NCI-H510A treated with DMSO at 0.1 percent for 48 hours (cell line): ENCODE data around the gene SPRR1B.
"Not testable (repeated sequence)": the region's sequence is repeated elsewhere in the genome, so short reads cannot be mapped to it uniquely, and the experiment has no call there.

Experiments
- DNase-seq: peaks from one replicate; lab custom pipeline; 2025; lab: John Stamatoyannopoulos, UW

The SPRR1B gene, protein sequence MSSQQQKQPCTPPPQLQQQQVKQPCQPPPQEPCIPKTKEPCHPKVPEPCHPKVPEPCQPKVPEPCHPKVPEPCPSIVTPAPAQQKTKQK

DNA sequence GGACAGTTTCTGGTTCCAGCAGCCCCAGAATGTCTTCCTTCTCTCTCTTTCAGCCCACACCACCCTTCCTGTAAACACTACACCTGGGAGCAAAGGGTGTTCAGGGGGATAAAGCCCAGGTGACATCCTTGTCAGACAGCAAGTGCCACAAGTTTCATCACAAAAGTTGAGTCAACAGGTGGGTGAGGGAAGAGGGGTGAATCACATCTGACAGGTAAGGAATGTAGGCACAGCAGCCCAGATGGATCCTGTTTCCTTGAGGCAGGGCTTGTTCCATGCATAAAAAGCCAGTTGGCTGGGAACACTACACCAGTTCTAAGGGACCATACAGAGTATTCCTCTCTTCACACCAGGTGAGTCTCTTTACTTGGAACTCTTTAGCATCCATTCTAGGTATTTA is at the start of gene SPRR1B:
TSS of gene SPRR1B (plus strand) at position 309 of the 400 bp plus-strand sequence. CDS start 1,143 bp downstream, outside the sequence.
- no peak for DNase-seq

DNA sequence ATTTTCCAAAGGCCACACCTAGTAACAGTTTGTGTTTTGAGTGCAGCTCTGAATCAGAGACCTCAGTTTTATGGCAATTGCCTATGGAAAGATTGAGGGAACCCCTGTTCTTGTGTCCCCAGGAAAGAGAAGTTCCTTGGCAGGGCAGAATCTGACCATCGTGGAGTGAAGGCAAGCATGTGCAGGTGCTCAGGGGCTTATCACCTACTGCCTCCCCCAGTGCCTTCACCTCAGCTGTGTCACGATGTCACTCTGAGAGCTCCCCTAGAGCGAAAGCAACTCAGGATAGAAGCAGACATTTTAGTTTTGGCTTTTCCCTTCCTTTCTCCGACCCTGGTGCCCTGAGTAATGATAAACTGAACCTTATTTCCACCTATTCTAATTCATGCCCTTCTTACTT is 48.9 kb upstream of the SPRR1B start:
- no peak for DNase-seq

DNA sequence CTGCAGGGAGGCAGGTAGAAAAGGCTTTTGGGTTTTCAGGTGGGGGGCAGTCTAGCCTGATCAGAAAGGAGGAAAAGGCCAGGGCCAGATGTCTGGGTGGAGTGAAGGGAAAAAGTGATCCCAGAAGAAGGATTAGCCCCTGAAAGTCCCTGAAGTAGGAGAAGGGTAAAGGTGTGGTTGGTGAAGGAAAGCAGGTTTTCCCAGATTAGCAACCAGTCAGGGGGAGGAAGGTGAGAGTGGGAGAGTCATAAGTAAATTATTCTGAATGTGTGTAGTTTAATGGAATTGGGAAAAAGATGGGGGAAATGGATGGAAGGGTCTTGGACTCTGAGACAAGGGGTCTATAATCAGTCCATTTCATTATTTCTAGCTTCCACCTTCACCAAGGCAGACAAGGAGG is 47.8 kb upstream of the SPRR1B start:
- no peak for DNase-seq

DNA sequence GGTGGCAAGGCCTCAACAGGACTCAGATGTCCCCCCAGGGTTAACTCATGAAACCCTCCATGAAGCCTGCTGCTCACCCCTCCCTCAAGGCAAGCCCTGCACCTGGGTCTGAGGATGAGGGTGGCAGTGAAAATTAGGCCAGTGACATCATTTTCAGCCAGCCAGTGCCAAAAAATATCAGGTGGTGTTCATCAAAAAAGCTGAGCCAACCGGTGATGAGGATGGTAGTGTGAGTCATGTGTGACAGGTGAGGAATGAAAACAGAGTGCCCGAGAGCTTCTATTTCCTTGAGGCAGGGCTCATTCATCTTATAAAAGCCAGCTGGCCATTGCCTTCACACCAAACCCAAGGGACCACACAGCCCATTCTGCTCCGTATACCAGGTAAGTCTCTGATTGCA is 47.3 kb upstream of the SPRR1B start, which contains the start of gene SPRR1A:
TSS of gene SPRR1A (plus strand) at position 339 of the 400 bp plus-strand sequence. CDS start 1,150 bp downstream, outside the sequence.
- no peak for DNase-seq

DNA sequence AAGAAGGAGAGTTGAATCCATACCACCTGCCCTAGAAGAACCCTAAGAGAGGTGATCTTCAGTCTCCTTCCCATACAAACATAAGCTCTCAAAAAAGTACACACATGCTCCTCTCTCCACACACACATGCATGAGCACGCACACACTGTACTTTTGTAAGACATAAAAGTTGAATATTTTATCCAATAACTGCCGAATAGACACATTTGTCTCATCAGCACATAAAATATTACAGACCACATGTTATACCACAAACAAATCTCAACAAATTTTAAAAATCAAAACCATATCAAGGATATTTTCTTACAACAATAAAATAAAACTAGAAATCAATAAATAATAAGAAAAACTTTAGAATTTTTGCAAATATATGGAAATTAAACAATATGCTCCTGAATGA is 44.4 kb upstream of the SPRR1B start:
- DNase-seq: no peak

DNA sequence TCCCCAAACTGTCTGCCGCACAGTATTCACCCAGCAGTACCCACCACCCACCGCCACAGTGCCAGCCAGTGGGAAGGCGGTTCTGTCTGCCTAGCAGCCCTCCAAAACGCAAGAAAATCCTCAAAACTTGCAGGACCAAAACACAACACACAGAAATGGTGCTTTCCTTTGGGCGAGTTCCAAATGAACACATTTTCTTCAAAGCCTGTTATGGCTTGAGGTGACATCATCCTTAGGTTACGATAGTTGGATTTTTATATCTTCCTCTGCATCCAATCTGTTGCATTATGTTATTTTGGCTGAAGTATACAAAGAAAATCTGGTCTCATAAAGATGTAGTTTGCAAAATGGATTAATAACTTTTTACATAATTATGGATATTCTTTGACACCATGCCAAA is 37.8 kb upstream of the SPRR1B start:
- DNase-seq: no peak

DNA sequence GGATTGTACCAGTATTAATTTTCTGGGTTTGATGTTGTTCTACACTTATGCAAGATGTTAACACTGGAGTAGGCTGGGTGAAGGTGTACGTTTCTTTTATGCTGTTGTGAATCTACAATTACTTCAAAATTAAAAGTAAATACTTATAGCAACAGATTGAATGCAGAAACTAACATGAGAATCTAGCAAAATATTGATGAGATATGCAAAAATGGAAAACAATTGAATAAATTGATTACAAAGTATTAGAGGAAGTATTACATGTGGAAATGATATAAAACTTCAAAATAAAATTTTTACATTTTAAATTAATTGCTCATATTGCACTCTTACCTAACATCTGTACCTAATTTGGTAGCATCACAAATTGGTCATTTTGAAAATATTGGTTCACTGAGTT is 35.2 kb upstream of the SPRR1B start:
- no peak for DNase-seq

DNA sequence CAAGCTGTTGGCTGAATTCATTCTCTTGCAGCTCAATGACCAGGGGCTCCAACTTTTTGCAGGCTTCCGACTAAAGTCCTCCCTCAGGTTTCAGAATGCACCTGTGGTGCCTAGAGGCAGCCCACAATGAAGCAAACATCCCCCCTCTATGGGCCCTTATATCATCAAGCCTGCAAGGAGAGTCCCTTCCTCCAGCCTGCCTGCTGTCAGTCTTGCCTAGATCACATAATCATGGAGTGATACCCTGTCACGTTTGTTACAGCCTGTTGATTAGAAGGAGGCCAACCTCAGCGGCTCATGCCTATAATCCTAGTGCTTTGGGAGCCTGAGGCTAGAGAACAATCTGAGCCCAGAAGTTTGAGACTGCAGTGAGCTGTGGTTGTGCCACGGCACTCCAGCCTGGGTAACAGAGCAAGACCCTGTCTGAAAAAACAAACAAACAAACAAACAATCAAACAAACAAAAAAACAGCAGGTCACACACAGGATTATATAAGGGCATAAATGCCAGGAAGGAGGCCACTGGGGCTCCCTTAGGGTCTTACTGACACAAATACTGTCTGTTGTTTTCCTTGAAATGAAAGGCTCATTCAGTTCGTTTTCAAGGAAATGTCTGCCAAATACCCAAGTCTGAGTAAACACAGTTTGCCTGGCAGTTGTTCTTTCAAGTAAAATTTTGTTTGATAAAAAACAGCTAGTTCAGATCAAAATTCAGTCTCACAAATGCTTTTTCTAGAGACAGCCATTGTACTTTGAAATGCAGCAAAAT is 34.2 kb upstream of the SPRR1B start:
- no peak for DNase-seq

DNA sequence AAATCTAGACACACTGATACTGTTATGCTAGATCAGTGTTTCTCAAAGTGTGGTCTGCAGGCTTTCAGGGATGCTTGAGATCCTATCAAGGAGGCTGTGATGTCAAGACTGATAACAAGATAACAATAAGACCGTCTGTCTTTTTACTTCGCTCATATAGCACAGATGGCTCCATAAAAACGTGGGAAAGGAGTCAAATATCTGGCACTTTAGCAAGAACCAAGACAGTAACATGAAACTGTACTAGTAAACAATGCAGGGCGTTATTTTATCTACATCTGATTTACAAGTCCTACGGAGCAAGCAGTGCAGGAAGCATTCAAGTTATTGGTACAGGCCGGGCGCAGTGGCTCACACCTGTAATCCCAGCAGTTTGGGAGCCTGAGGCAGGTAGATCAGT is 33.1 kb upstream of the SPRR1B start:
- no peak for DNase-seq

DNA sequence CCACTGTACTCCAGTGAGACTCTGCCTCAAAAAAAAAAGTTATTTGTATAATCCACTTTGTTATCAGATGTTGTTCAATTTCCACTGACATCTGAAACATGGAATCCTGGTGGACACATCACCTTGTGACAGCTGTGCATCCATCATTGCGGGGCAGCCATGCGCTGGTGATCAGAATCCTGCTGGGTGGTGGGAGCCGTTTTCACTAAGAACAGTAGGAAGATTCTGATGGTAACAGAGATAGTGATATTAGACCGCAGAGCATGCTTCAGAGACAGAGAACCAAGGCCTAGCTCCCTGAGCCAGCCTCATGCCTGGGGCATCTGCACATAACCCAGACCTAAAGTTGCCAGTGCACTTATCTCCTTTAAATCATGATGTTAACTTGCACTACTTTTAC is 32.5 kb upstream of the SPRR1B start:
- DNase-seq: no peak

DNA sequence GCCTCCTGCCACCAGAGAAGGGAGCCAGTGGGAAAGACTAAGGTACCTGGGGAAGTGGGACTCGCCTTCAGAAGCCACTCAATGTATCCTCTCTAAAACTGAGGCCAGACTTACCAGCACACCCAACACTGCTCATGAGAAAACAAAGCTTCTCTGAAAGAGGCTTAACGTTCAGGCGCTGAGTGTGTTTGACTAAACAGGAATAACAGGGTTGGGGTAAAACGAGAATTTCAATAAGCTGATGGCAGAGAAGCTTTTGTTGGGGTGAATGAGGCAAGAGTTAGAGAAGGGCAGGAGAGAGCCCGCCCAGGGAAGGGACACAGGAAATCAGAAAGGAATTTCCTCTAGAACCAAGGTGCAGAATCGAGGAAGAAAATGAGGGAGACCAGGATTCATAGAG is 31.2 kb upstream of the SPRR1B start:
- DNase-seq: no peak

DNA sequence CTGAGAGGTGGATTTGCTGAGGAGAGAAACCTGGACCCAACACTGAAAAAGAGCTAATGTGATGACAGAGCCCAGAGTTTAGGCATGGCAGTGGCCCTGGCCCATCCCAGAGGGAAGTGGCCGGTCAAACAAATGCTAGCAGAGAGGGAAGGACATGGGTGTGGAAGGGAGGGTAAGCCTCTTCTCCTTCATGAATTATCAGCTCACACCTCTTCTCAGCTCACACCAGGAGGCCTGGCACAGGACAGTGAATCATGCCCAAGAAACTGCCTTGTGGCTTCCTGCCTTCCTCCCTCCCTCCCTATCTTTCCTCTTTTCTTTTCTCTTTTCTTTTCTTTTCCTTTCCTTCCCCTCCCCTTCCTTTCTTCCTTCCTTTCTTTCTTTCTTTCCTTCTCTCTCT is 30.7 kb upstream of the SPRR1B start:
- no peak for DNase-seq

DNA sequence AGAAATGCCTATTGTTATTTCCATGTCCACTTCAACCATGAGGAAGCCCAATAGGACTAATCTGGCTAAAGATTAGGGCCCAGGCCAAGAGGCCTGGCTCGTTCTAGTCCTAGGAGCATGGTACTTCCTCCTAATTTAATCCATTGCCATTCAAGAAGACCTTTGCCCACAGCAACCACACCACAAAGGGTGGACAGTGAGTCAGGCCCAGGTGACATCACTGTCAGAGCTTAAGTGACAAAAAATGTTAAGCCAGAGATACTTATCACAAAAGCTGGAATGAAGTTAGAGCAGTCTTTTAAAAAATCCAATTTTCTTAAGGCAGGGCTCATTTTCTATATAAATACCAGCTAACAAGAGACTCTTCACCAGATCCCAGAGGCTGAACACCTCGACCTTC is 29.6 kb upstream of the SPRR1B start, which contains the start of gene SPRR3:
TSS of gene SPRR3 (plus strand) at position 368 of the 400 bp plus-strand sequence. CDS start 1,272 bp downstream, outside the sequence.
- DNase-seq: no peak

DNA sequence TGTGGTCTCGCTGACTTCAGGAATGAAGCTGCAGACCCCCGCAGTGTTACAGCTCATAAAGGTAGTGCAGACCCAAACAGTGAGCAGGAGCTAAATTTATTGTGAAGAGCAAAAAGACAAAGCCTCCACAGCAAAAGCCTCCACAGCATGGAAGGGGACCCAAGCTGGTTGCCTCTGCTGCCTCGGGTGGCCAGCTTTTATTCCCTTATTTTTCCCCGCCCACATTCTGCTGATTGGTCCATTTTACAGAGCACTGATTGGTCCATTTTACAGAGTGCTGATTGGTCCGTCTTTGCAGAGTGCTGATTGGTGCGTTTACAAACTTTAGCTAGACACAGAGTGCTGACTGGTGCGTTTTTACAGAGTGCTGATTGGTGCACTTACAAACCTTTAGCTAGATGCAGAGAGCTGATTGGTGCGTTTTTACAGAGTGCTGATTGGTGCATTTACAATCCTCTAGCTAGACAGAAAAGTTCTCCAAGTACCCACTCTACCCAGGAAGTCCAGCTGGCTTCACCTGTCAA is 19.7 kb upstream of the SPRR1B start:
- not testable (repeated sequence) for DNase-seq

DNA sequence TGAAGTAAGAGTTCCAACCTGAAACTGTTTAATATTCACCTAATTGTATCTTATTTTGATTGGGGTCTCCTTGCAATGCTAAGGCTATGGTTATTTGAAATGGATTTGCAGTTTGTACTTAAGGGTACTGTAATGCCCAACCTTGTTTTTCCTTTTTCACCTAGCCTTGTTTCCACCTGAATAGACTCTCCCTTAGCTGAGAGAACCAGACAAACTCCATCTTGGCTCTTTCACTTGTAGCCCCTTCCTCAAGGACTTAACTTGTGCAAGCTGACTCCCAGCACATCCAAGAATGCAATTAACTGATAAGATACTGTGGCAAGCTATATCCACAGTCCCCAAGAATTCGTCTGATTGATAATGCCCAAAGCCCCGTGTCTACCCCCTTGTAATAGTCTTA is 9.2 kb upstream of the SPRR1B start:
- DNase-seq: not testable (repeated sequence)

DNA sequence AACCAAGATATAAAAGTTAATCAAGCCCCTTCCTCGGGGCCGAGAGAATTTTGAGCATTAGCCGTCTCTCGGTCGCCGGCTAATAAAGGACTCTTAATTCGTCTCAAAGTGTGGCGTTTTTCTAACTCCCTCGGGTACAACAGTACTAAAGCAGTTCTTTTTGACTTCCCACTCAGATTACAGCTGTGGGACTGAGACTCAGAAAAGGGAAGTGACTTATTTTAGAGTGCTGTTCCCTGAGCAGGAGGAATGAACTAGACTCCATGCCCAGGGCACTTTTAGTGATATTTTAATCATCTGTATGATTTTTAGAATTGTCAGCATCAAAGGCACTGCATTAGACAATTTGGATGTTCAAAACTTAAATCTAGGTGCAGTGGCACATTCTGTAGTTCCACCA is 8.7 kb upstream of the SPRR1B start:
- DNase-seq: not testable (repeated sequence)

DNA sequence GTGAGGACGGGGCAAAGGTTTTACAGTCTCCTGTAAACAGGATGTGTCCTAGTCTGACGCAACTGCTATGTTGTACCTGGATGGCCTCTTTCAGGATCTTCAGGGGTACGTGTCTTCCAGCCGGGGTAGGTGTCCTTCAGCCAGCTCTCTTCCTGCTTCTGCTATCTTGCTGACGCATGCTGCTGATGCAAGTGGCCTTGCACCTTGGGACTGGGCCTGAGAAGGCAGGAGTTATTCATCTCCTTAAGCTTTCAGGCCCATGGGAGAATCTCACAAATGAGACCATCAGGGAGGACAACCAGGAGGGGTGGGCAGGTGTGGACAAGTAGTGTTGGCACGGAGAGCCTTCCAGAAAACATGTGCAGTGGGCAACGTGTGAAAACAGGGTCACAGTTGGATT is 7.9 kb upstream of the SPRR1B start:
- no peak for DNase-seq

DNA sequence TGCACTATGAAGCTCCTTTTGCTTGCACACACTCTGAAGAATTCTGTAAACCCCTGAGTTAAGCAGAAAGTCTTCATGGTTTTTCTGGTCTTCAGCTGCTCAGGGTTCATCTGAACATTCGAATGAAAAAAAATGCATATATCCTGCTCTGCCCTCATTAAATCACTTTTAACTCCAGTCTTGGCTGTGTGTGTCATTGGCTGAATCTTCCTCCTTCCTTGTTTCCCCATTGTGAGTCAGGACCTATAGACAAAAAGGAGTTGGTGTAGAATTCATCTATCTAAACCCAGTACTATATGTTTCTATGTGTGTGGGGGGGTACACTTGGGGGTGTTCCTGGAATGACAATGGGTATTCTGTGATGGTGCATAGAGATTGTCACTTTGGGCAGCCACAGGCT is 6.6 kb upstream of the SPRR1B start:
- no peak for DNase-seq

DNA sequence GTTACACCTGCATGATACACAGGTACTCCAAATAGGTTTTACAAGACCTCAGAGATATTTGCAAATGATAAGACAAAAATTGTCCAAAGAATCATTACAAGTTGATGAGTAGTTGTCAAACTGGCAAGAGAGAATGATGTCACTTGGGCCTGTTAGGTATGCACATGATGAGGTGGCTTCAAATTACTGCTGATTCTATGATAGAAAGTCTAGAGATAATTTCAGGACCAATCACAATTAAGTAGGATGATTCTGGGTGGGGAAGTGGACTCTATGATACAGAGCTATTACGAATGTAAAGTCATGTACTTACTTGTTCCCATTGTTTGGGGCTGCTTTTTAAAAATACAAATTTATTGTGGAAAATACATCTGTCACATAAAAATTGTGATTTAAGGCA is 5.2 kb upstream of the SPRR1B start:
- DNase-seq: no peak

DNA sequence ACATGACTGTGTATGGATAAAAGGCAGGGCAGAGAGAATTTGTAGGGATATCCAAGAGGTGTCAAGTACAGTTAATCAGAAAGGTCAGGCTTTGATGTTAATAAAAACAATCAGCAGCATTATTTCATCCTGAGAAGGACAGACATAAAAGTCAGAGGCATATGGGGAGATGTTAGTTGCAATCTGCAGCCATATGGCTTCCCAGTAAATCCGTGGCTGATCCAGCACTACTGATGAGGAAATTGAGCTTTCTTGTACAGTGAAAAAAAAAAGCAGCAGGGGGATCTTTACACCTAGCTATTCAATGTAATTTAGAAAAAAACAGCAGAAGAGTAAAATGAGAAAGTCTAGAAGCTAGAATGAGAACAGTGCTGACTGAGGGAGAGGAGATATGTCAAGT is 2.2 kb upstream of the SPRR1B start:
- DNase-seq: no peak

DNA sequence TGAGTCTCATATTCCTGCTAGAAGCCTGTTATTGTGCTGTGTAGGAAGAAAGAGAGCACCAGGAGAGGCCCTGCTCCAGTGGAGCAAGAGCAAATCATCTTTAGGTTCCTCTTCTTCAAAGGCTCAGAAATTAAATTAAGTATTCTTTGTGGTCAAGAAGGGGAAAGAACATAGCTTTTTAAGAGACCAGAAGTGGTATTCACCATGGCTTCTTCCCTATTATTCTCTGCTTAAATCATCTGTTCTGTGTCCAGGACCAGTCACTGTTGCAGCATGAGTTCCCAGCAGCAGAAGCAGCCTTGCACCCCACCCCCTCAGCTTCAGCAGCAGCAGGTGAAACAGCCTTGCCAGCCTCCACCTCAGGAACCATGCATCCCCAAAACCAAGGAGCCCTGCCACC is 1.1 kb downstream of the SPRR1B start:
- DNase-seq: no peak

DNA sequence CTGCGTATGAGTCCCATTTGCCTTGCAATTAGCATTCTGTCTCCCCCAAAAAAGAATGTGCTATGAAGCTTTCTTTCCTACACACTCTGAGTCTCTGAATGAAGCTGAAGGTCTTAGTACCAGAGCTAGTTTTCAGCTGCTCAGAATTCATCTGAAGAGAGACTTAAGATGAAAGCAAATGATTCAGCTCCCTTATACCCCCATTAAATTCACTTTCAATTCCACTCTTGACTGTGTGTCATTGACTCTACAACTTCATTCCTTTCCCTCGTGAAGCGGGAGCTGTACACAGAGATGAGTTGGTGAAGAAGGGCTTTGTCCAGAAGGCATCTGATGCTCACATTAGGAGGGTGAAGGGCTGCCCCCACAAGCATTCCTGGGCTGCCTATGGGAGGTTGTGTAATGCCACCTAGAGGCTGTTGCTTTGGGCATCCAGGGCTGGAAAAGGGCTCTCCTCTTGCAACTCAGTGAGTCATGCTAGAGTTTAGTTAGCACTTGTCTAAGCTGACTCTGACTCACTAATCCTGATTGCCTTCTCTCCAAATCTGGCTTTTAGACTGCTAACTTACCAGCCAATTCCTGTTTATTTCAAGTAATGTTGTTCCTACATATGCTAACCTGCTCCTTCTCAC is 1.8 kb downstream of the SPRR1B start:
- no peak for DNase-seq

DNA sequence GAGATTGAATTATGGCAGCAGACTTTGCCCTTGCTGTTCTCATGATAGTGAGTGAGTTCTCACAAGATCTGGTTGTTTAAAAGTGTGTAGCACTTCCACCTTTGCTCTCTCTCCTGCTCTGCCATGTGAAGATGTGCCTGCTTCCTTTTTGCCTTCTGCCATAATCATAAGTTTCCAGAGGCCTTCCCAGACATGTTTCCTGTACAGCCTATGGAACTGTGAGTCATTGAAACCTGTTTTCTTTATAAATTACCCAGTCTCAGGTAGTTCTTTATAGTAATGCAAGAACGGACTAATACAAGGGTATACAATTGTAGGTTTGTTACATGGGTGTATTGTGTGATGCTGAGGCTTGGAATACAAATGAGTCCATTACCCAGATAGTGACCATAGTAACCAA is 4.2 kb downstream of the SPRR1B start:
- no peak for DNase-seq
